HEK293 (cell line): Measurements from ENCODE around the gene ABCC2.

Experiments used
- CTCF ChIA-PET: fragments of 350-600 bp; formaldehyde crosslinking; extraction: SDS; loops from one replicate; lab custom pipeline; 2021; ENCODE audit warnings: antibody characterized with exemption; lab: Yijun Ruan, JAX
- POLR2A ChIA-PET: fragments of 300-600 bp; formaldehyde crosslinking; extraction: SDS; loops from one replicate; lab custom pipeline; 2020; ENCODE audit warnings: antibody characterized with exemption, inconsistent platforms; lab: Yijun Ruan, JAX
- H3K27ac ChIP-seq: fragments of 200-500 bp; sonication (Bioruptor generic); 2 replicates; pipeline ENCODE4 v1.5.1; 2014; ENCODE audit warnings: low read depth, low read length, control low read depth, inconsistent platforms; ENCODE audit errors: extremely low read depth
- H3K36me3 ChIP-seq, 2 experiments: fragments of 200-500 bp in 1 of 2; sonication (Bioruptor generic) in 1 of 2; 1 replicate in 1 of 2; 2 replicates in 1 of 2; pipeline ENCODE4 v1.5.1; 2014 to 2017; ENCODE audit warnings: inconsistent platforms in 2 of 2, low read length in 2 of 2; ENCODE audit not compliant: control insufficient read depth in 2 of 2, insufficient read depth in 1 of 2
- H3K4me1 ChIP-seq: fragments of 200-500 bp; sonication (Bioruptor generic); 2 replicates; pipeline ENCODE4 v1.5.1; 2014; ENCODE audit warnings: mild to moderate bottlenecking, low read length, inconsistent platforms; ENCODE audit not compliant: control insufficient read depth, insufficient read depth
- H3K4me3 ChIP-seq: 2 replicates; pipeline ENCODE4 v1.5.1; 2011; ENCODE audit warnings: low read depth, mild to moderate bottlenecking, control low read depth, low read length, moderate library complexity
- H3K9me3 ChIP-seq: fragments of 200-500 bp; sonication (Bioruptor generic); 2 replicates; pipeline ENCODE4 v1.5.1; 2014; ENCODE audit warnings: low read depth, low read length, inconsistent platforms; ENCODE audit not compliant: control insufficient read depth, insufficient read depth
- ELK4 ChIP-seq: IDR thresholded peaks from 2 replicates; pipeline ENCODE4 v1.6.1; 2011; ENCODE audit warnings: mild to moderate bottlenecking, low read depth, low read length, borderline replicate concordance
- FEZF1 ChIP-seq: fragments of 450-650 bp; formaldehyde crosslinking; IDR thresholded peaks from 2 replicates; pipeline ENCODE4 v1.5.1; 2016; ENCODE audit warnings: missing biosample characterization, missing genetic modification characterization
- KLF10 ChIP-seq: fragments of 450-650 bp; IDR thresholded peaks from 2 replicates; pipeline ENCODE4 v1.5.1; 2018; ENCODE audit warnings: missing biosample characterization, mild to moderate bottlenecking, missing genetic modification characterization
- PRDM1 ChIP-seq: fragments of 450-650 bp; formaldehyde crosslinking; IDR thresholded peaks from 2 replicates; pipeline ENCODE4; 2016; ENCODE audit warnings: missing biosample characterization, missing genetic modification characterization
- PRDM10 ChIP-seq: fragments of 450-650 bp; formaldehyde crosslinking; IDR thresholded peaks from 2 replicates; pipeline ENCODE4 v1.5.1; 2016; ENCODE audit warnings: missing biosample characterization, missing genetic modification characterization
- PRDM6 ChIP-seq: fragments of 450-650 bp; formaldehyde crosslinking; IDR thresholded peaks from 2 replicates; pipeline ENCODE4 v1.5.1; 2017; ENCODE audit warnings: missing biosample characterization, missing genetic modification characterization
- SP3 ChIP-seq: fragments of 450-650 bp; formaldehyde crosslinking; IDR thresholded peaks from 2 replicates; pipeline ENCODE4 v1.5.1; 2016; ENCODE audit warnings: missing biosample characterization, missing genetic modification characterization
- TCF7L2 ChIP-seq: IDR thresholded peaks from 2 replicates; pipeline ENCODE4 v1.6.1; 2011; ENCODE audit warnings: low read depth, mild to moderate bottlenecking, inconsistent platforms, low read length, moderate library complexity, borderline replicate concordance
- ZBTB17 ChIP-seq: fragments of 450-650 bp; formaldehyde crosslinking; IDR thresholded peaks from 2 replicates; pipeline ENCODE4 v1.5.1; 2016; ENCODE audit warnings: missing biosample characterization, missing genetic modification characterization
- ZBTB20 ChIP-seq: fragments of 450-650 bp; formaldehyde crosslinking; IDR thresholded peaks from 2 replicates; pipeline ENCODE4 v1.5.1; 2016; ENCODE audit warnings: missing biosample characterization, missing genetic modification characterization
- ZBTB49 ChIP-seq: fragments of 450-650 bp; formaldehyde crosslinking; IDR thresholded peaks from 2 replicates; pipeline ENCODE4 v1.5.1; 2016; ENCODE audit warnings: missing biosample characterization, missing genetic modification characterization, low read depth
- ZNF114 ChIP-seq: fragments of 450-650 bp; formaldehyde crosslinking; IDR thresholded peaks from 2 replicates; pipeline ENCODE4 v1.5.0; 2017; ENCODE audit warnings: missing biosample characterization, missing genetic modification characterization
- ZNF157 ChIP-seq: fragments of 450-650 bp; formaldehyde crosslinking; IDR thresholded peaks from 2 replicates; pipeline ENCODE4 v1.5.1; 2016; ENCODE audit warnings: missing biosample characterization, missing genetic modification characterization
- ZNF221 ChIP-seq: fragments of 450-650 bp; formaldehyde crosslinking; IDR thresholded peaks from 2 replicates; pipeline ENCODE4 v1.5.1; 2017; ENCODE audit warnings: missing biosample characterization, missing genetic modification characterization, borderline replicate concordance
- ZNF23 ChIP-seq: fragments of 450-650 bp; formaldehyde crosslinking; IDR thresholded peaks from 2 replicates; pipeline ENCODE4 v1.5.1; 2016; ENCODE audit warnings: missing biosample characterization, missing genetic modification characterization, borderline replicate concordance
- ZNF239 ChIP-seq: fragments of 450-650 bp; formaldehyde crosslinking; IDR thresholded peaks from 2 replicates; pipeline ENCODE4 v1.5.1; 2016; ENCODE audit warnings: missing biosample characterization, missing genetic modification characterization
- ZNF426 ChIP-seq: fragments of 450-650 bp; formaldehyde crosslinking; IDR thresholded peaks from 2 replicates; pipeline ENCODE4 v1.5.1; 2017; ENCODE audit warnings: missing biosample characterization, missing genetic modification characterization, mild to moderate bottlenecking, inconsistent platforms, moderate library complexity
- ZNF433 ChIP-seq: fragments of 450-650 bp; formaldehyde crosslinking; IDR thresholded peaks from 2 replicates; pipeline ENCODE4 v1.5.1; 2016; ENCODE audit warnings: missing biosample characterization, missing genetic modification characterization, low read depth
- ZNF544 ChIP-seq: fragments of 450-650 bp; formaldehyde crosslinking; IDR thresholded peaks from 2 replicates; pipeline ENCODE4 v1.5.0; 2017; ENCODE audit warnings: missing biosample characterization, missing genetic modification characterization
- ZNF560 ChIP-seq: fragments of 450-650 bp; formaldehyde crosslinking; IDR thresholded peaks from 2 replicates; pipeline ENCODE4 v1.5.1; 2017; ENCODE audit warnings: missing biosample characterization, missing genetic modification characterization, borderline replicate concordance
- ZNF571 ChIP-seq: fragments of 450-650 bp; formaldehyde crosslinking; IDR thresholded peaks from 2 replicates; pipeline ENCODE4 v1.5.0; 2017; ENCODE audit warnings: missing biosample characterization, missing genetic modification characterization
- ZNF626 ChIP-seq: fragments of 450-650 bp; sonication (Bioruptor Pico); formaldehyde crosslinking; IDR thresholded peaks from 2 replicates; pipeline ENCODE4 v1.5.1; 2018; ENCODE audit warnings: missing biosample characterization, missing genetic modification characterization, inconsistent platforms
- ZNF791 ChIP-seq: fragments of 450-650 bp; formaldehyde crosslinking; IDR thresholded peaks from 2 replicates; pipeline ENCODE4 v1.5.1; 2016; ENCODE audit warnings: missing biosample characterization, missing genetic modification characterization
- ZSCAN16 ChIP-seq: fragments of 450-650 bp; formaldehyde crosslinking; IDR thresholded peaks from 2 replicates; pipeline ENCODE4 v1.5.1; 2016; ENCODE audit warnings: missing biosample characterization, missing genetic modification characterization
- ZXDB ChIP-seq: fragments of 450-650 bp; formaldehyde crosslinking; IDR thresholded peaks from 2 replicates; pipeline ENCODE4 v1.5.1; 2016; ENCODE audit warnings: missing biosample characterization, missing genetic modification characterization

The ABCC2 gene

GRCh38 chr10:99812177-99812576 lies 29.7 kb downstream of the ABCC2 start:
- H3K36me3 ChIP-seq: no peaks in the 10 kb centered on the region
- TF ChIP-seq TCF7L2: no peak
- no peak for TF ChIP-seq ZNF791 (tag by site-specific recombination)
- no peak for TF ChIP-seq FEZF1 (tag by site-specific recombination)
- TF ChIP-seq ZNF221: no peak
- no peak for TF ChIP-seq SP3 (tag by site-specific recombination)
- TF ChIP-seq ZNF571 (tag by site-specific recombination): no peak
- TF ChIP-seq ZNF114 (tag by site-specific recombination): no peak
- TF ChIP-seq ZNF560: no peak
- TF ChIP-seq, all 188 proteins: peak for 0
- Histone ChIP-seq H3K27ac (no peak overlapping the region), H3K9me3 (no peaks in the 10 kb centered on the region), H3K4me3 (no peak overlapping the region), H3K4me1 (no peaks in the 10 kb centered on the region)
- ChIA-PET POLR2A (no interaction called here), CTCF (interaction anchor here (1.6 kb wide), 1 partner anchor 34 kb away, joined by 5 read pairs; no protein-coding TSS in a partner anchor)

- Histone ChIP-seq H3K4me3 (no peak overlapping the region), H3K9me3 (no peaks in the 10 kb centered on the region), H3K27ac (no peak overlapping the region), H3K4me1 (no peaks in the 10 kb centered on the region), H3K36me3 (no peaks in the 10 kb centered on the region)
- TF ChIP-seq KLF10 (tag by site-specific recombination) (no peak), ZBTB17 (tag by site-specific recombination) (no peak), ELK4 (no peak), ZNF426 (tag by site-specific recombination) (no peak), ZNF433 (no peak), ZNF23 (tag by site-specific recombination) (no peak), PRDM10 (tag by site-specific recombination) (no peak)
- CTCF ChIA-PET: no interaction called here
- POLR2A ChIA-PET: no interaction called here
Observed at GRCh38 chr10:99814143-99814542, 31.7 kb downstream of the ABCC2 start.

- H3K9me3 ChIP-seq: no peaks in the 10 kb centered on the region
- H3K36me3 ChIP-seq: no peaks in the 10 kb centered on the region
- no peak overlapping the region for H3K4me3 ChIP-seq
- CTCF ChIA-PET: interaction anchor here (0.6 kb wide), 1 partner anchor 12 kb away, joined by 3 read pairs; no protein-coding TSS in a partner anchor
- H3K27ac ChIP-seq: no peak overlapping the region
- no peaks in the 10 kb centered on the region for H3K4me1 ChIP-seq
- POLR2A ChIA-PET: no interaction called here
- no peak for TF ChIP-seq ZSCAN16 (tag by site-specific recombination)
- no peak for TF ChIP-seq ZNF239 (tag by site-specific recombination)
- TF ChIP-seq PRDM6 (tag by site-specific recombination): no peak
- no peak for TF ChIP-seq ZNF157 (tag by site-specific recombination)
- TF ChIP-seq PRDM1 (tag by site-specific recombination): no peak
- no peak for TF ChIP-seq ZNF544 (tag by site-specific recombination)
- no peak for TF ChIP-seq ZNF626 (tag by site-specific recombination)
- TF ChIP-seq ZXDB: no peak
- no peak for TF ChIP-seq ZBTB20
- no peak for TF ChIP-seq ZBTB49
Observed at GRCh38 chr10:99815621-99816020, 33.2 kb downstream of the ABCC2 start.
